Renal cortex interstitium (tissue), 11 donors: ENCODE data around the gene IQCE. TPM values are rescaled to one million over a fixed set of nuclear protein-coding genes. Genes with fewer than 3 reads are reported as not detected.
"Not testable (repeated sequence)": the region's sequence is repeated elsewhere in the genome, so short reads cannot be mapped to it uniquely, and the experiment has no call there.

Source experiments
- DNase-seq, 11 donors: peaks; one replicate each; pipeline ENCODE4 v3.0.0-alpha.2; 2013; ENCODE audit warnings: low read depth in 9 of 11, low spot score in 4 of 11; ENCODE audit errors: extremely low read depth in 1 of 11
- polyA plus RNA-seq, 3 donors: library from polyadenylated mRNA; unstranded; fragments of 120-200 nt; gene quantifications; one replicate each; pipeline ENCODE4 v1.2.1, GENCODE V29; 2013; ENCODE audit not compliant: insufficient read length in 3 of 3

IQCE gene
- polyA plus RNA-seq, 3 donors: 19.7 to 26.2 (median 24.2) TPM

DNA sequence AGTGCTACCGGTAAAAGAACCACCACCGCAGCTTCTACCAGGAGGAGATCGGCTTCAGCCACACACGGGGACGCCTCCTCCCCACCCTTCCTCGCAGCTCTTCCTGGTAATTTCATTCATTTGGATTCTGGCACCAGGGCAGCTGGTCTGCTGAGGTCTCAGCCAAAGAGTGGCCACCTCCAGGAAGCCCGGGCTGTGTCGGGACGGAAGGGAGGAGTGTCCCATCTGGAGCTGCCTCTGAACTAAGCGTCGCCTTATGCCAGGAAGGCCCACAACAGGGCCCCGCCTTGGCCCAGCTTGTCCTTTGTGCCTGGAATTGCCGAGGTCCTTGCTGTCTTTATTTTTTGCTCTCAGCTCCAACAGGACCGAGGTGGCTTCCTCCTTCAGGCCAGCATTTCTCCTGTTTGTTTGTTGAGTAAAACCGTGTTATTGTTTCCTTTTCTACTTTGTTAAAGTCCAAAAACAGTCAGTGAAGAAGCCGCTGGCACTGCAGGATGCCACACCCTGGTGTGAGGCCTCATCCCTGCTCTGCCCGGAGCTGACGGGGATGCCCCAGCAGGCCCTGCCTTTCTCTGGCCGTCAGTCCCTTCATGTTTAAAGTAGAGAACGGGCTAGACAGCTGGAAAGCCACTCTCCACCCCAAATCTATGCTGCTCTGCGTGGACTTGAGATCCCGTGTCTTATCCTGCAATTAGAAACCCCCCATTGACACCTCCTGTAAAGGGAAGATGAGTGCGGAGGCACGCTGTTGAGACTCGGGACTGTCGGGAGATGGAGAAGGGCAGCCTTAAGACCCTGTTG, 48.5 kb downstream of the IQCE start:
- no peak for DNase-seq

DNA sequence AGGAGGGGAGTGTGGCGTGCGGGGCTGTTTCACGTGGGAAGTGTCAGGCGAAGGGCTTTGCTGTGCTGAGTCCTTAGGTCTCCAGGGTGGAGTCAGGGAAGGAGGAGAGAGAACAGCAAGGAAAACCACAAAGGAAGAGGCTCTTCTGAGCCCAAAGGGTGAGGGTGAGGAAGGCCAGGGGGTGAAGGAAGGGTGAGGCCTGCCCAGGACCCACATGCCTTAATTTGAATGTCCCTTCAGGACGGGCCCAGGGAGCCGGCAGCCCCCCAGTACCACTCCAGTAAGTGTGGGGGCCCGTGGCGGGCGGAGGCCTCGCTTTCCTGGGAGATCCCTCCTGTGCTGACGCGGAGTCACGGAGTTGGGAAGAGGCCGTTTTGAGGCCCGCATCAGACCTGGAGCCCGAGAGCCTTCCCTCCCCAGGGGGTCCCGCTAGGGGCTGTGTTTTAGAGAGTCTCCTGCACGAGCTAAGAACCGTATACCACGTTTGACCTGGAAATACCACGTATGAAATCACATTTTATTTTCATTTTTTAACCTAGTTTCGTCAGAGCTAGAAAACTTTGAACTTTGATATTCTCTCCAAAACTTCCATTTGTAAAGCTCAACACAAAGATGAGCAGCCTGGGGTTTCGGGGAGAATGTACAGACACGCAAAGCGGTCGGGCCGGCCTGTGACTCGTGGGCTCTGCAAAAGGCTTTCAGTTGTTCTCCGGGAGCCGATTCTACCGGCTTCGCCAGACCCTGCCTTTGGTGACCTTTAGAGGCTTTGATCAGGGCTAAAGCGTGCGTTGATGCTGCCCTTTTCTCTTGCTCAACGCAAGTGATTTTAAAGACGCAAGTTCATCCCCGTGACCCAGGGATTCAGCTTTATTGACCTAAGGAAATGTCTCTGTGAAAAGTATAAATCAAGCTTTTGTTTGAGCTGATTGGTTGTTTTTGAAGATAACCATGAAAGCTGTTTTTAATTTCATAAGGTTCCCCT, 49.4 kb downstream of the IQCE start:
- no peak for DNase-seq

DNA sequence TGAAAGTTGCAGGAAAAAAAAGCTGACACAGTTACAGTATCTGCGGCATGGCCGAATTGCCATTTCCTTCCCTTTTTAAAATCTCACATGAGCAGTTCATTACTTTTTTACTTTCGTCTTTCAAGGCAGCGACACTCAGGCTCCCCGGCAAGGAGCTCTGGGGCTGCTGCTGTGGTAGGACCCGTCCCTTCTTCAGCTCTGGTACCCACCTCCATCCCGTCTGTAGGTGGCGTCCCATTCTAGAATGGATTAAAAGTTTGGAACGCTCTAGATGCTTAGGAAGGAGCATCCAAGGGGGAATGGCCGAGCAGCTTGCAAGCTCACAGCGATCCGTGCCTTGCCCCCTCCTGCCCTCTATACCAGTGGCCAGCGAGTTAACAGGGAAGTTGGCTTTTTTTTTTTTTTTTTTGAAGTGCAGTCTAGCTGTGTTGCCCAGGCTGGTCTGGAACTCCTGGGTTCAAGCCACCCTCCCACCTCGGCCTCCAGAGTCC, 50.2 kb downstream of the IQCE start:
- DNase-seq: no peak

- not testable (repeated sequence) for DNase-seq
Measured at GRCh38 chr7:2609646-2610045, 50.9 kb downstream of the IQCE start.

DNA sequence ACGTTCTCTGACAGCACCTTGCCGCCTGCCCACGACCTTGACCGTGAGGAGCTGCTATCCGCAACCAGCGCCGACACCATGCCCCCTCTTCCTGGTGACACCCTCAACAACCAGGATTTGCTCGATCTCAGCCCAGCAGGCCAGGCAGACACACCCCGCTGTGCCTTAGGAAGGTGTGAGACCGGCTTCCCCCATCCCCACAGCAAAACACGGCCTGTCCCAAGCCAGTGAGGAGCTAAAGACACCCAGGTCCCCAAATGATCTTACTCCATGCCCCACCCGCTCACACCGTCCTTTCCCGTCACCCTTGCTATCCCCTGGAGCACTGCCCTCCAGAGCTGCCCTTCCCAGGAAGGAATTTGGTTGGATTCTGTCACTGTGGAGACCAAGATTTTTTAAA, 51.7 kb downstream of the IQCE start:
- no peak for DNase-seq

- DNase-seq: no peak
Measured at GRCh38 chr7:2610898-2611297, 52.1 kb downstream of the IQCE start.

DNA sequence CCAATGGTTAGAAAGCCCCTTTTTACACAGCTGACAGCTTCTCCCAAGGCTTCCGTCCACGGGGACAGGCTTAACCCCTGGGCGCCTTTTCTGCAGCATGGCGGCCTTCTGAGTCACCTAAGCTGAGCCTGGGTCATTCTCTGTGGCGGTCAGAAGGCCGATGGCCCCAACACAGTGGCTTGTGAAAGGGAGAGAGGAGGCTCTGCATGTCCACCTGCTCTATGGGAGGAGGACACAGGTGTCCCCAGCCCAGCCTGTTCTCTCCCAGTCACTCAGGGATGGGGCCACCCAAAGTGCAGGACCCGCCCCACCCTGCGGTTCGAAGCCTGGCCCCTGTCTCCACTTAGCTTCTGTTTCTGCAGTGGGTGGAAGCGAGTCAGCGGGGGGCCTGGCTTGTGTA, 52.6 kb downstream of the IQCE start:
- DNase-seq: no peak

DNA sequence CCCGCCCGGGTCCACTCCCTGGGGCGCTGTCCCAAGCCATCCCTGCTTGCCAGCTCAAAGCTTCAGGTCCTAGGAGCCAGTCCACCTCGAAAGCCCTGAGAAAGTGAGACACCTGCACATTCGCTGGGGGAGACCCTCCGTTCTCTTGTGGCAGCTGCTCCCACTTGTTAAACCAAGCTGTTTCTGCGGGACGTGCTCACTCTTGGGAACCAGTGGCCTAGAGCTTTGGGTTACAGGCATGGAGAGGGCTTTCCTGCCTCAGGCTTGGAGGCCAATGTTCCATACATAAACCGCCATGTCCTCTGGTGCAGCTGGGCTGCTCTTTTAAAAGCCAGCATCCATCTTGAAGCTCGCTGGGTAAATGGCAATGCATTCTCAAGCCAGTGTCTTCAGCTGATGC, 53.1 kb downstream of the IQCE start:
- no peak for DNase-seq

- no peak for DNase-seq
Measured at GRCh38 chr7:2612445-2613097, 53.8 kb downstream of the IQCE start.

DNA sequence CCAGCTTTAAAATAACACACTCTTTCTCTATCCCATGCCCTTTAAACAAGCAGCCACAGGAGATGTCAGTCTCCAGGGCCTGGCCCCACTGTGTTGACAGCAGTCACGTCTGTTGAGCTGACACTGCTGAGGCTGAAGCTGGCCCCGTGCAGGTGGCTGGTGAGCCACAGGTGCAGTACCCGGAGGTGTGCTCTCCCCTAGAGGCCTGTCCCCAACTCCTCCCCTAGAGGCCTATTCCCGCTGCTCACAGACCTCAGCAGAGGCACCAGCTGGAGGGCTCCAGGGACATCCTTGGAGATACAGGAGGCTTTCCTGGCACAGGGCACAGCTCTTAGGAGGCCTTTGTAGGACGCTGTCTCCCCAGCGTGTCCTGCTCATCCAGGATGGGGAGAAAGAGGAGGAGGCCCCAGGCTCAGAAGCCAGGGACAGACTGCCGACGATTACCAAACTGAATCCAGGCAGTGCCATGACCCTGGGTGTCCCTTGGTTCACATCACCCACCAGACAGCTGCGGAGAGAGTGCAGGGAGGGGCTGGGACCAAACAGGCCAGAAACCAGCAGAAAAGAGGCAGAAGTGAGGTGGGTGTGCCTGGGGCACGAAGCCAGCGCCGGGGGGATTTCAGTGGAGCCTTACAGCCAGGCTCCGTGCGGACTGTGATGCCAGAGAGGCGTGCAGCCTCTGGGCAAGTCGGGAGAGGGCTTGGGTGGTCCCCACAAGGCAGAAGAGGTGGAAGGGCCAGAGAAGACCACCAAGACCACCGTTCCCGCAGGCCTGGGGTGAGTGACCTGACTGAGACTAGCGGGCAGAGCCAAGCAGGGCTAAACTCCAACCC, 54.5 kb downstream of the IQCE start:
- DNase-seq: no peak

GRCh38 chr7:2613931-2614600, 55.3 kb downstream of the IQCE start:
- no peak for DNase-seq

DNA sequence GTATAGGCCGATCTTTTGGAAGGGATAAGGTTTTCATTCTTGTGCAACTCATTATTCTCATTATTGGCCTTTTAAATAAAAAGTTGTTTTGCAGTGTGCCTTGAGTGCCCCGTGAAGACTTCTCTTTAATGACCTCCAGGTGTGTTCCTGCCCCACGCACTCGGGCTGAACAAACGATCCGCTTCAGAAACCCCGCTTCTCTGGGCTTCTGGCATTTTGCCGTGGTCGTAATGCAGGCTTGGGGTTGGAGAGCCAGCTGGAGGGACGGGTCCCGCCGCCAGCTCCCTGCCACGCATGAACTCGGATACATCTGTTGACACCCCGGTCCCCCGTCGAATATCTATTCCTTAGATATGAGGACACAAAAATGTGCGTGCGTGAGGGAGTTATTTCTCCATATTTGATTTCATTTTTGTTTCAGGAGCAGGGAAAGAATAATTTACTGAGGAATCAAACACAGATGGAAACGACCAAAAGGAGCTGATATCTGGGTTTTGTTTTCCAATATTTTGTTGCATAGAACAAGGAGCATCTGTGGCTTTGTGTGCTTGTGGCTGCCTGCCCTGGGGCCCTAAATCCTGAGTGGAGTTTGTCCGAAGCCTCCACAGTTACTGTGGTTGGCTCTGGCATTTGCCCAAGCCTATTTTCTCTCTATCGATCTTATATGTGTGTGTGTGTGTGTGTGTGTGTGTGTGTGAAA, 56.0 kb downstream of the IQCE start:
- no peak for DNase-seq

DNA sequence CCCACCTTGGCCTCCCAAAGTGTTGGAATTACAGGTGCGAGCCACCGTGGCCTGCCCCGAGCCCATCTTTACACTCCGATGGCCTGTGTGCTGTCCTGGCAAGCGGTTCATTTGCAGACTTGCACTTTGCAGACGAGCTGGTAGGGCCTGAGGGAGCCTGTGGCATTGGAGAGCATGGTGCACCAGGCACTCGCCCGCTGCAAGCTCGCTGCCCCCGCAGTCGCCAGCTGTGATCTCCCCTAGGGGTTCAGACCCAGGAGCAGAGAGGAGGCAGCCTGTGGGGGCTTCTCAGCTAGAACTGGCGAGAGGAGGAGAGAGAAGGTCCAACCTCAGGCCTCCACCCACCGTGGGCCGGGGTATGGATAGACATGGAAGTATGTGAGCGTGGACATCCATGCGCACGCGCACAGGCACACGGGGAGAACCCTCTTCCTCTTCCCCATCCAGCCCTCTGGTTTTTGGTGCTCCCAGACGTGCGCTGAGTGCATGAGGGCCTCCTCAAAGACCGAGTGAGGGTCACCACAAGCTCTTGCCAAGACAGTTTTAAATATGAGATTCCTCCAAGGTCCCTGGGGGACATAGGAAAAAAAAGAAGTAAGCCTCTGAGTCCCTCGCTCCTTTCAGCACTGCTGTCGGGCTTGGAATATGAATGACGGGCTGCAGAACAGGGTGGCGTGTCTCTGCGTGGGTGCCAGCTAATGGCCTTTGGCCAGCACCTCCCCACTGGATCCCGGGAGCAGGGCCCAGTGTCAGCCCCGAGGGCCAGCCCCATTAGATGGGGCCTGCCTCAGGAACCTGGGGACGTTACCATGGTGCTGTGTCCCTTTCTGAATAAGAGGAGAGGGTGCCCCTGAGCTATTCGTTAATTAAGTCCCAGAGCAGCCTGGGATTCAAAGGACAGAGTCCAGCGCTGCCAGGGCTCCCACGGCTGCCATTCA, 57.9 kb downstream of the IQCE start:
- no peak for DNase-seq

DNA sequence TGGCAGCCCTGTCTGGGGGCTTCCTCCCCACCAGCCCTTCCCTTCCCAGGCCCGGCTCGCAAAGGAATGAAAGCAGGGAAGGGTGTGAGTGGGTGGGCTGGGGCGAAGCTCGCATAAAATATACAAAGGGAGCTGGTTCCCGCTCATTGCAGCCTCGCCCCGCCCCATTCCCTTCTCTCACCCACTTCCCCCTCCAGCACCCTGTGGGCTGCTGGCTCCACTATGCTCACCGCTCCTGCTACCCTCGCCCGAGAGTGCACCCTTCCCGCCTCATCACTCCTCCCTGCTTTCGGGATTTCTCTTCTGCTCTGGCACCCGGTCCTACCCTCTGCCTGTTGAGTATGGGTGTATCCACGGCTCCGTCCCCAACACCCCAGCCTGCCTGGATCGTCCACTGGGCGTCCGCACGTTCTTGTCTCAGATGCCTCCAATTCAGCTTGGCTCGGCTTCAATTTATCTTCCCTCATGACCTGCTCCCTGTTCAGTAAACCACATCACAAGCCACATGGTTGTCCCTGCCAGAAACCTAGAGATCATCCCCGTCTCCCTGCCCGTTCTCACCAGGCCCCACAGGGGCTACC, 58.6 kb downstream of the IQCE start:
- no peak for DNase-seq

GRCh38 chr7:2619116-2619515, 60.3 kb downstream of the IQCE start:
- no peak for DNase-seq
